ENCODE results near the gene NPEPL1.
"Not testable (repeated sequence)": the region's sequence is repeated elsewhere in the genome, so short reads cannot be mapped to it uniquely, and the experiment has no call there.

NPEPL1 gene, protein sequence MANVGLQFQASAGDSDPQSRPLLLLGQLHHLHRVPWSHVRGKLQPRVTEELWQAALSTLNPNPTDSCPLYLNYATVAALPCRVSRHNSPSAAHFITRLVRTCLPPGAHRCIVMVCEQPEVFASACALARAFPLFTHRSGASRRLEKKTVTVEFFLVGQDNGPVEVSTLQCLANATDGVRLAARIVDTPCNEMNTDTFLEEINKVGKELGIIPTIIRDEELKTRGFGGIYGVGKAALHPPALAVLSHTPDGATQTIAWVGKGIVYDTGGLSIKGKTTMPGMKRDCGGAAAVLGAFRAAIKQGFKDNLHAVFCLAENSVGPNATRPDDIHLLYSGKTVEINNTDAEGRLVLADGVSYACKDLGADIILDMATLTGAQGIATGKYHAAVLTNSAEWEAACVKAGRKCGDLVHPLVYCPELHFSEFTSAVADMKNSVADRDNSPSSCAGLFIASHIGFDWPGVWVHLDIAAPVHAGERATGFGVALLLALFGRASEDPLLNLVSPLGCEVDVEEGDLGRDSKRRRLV

GRCh38 chr20:58692579-58693225 is at the start of gene NPEPL1:
TSS of gene NPEPL1 (plus strand) at chr20:58692800. CDS start at chr20:58692901, 101 bp downstream.
- DNase-seq (ENCODE audit: low read depth, low spot score), result no peak
- H3K27ac ChIP-seq, result peak within 1 kb of the TSS; percentile 32

- not testable (repeated sequence) for H3K27ac ChIP-seq; DNase-seq (ENCODE audit: low read depth, low spot score)
These were observed 49.7 kb upstream of the NPEPL1 start for GRCh38 chr20:58642896-58643295.

DNA sequence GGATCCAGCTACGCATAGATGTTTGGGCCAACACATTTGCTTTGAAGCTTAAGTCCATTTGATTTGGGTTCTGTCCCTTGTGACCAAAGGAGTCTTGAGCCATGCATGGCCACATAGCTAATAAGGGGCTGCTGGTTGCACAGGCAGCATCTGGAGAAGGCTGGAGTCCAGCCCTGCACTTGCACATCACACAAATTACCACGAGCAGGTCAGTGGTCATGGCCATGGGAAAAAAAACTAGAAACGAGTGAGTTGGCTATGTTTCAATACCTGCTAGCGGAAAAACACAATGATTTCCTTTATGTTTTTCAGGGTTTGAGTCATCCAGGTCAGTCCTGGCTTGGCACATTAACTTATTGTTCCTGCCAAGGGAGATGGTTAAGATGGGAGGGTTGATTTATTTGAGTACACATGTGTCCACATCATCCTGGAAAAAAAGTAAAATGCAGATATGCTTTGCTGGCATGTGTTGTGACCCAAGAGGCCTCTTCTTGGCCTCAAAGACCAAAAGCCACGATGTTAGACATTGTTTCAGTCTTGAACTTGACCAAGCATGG is 47.1 kb upstream of the NPEPL1 start:
- peak; percentile 80 for DNase-seq (ENCODE audit: low read depth, low spot score)
- no peak overlapping the region for H3K27ac ChIP-seq

GRCh38 chr20:58646257-58646656 is 46.3 kb upstream of the NPEPL1 start:
- DNase-seq (ENCODE audit: low read depth, low spot score), result no peak

GRCh38 chr20:58646703-58647102 is 45.9 kb upstream of the NPEPL1 start:
- H3K27ac ChIP-seq, result no peak overlapping the region
- DNase-seq (ENCODE audit: low read depth, low spot score), result no peak

More at GRCh38 chr20:58646257-58646656, 46.3 kb upstream of the NPEPL1 start:
- no peak overlapping the region for H3K27ac ChIP-seq

DNA sequence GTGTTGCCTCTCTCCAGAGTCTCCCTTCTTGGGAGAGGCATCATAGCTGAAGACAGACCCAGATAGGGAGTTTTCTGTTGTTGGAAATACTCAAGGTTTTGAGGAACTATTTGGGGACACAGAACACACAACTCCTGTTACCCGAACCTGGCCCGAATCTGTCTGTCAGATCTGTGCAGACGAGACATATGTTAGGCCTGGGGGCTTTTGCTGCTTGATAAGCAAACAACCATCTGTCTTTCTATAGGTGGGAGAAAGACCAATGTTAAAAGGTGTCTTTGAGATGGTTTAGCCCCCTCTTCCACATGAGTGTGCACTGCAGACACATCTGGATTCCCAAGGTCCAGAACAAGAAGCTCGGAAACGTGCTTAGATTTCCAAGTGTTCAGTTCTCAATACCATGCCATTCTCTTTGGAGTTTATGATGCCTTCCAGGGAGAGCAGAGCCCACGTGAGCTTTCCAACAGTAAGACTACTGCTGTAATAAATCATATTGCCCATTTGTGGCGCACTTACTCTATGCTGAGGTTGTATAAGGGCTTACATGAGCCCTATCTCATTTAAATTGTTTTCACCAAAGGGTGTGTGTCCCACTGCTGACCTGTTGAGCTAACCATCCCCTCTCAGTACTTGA is 45.3 kb upstream of the NPEPL1 start:
- no peak overlapping the region for H3K27ac ChIP-seq
- no peak for DNase-seq (ENCODE audit: low read depth, low spot score)

- DNase-seq (ENCODE audit: low read depth, low spot score), result no peak
These were observed 44.7 kb upstream of the NPEPL1 start for GRCh38 chr20:58647796-58648501.

DNA sequence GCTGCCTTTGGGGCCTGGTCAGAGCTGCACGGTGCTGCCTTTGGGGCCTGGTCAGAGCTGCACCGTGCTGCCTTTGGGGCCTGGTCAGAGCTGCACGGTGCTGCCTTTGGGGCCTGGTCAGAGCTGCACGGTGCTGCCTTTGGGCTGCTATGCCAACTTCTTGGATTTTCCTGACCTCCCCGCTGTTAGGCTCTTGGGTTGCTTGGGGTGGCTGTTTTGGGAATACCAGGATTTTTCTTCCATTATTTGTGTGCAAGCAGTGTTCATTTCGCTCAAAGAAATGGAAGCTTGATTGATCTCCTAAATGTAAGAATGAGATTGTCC is 44.1 kb upstream of the NPEPL1 start:
- not testable (repeated sequence) for H3K27ac ChIP-seq; DNase-seq (ENCODE audit: low read depth, low spot score)

More at GRCh38 chr20:58647796-58648501, 44.7 kb upstream of the NPEPL1 start:
- H3K27ac ChIP-seq, result no peak overlapping the region

DNA sequence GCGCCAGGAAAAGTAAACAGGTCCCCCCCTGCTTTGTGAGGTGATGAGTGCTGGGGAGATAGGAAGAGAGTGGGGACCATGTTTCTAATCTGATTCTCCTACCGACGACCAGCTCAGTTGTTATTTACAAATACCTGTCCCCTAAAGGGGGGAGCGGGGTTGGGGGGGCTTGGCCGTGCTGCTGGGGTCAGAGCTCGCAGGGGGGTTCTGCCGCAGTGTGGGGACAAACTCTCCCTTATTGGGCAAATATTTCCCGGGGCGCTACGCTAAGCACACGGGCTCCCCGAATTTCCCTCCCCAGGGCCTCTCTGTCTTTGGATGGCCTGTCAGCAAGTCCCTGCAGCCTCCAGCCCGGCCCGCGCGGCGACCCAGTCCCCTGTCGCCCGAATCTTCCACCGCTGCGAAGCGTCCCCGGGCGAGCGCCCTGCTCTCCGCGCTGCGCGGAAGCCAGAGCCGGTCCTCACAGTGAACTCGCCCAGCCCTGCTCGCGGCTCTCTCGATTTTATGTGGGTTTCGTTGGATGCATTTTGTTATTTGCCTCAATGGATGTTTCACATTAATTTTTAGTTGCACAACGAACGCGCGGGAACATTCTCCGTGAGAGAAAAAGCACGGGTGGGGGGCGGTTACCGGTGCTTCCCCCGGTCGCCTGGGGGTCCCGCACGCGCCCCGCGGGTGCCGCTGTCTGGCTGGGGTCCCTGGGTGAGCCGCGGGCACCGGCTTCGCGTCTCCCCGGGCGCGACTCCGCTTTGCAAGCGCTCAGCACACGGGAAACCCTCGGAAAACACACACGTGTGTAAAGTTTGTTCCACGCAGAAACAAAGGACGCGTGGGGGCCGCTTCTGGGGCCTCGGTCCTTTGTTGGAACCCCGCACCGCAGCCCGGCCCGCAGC is 43.1 kb upstream of the NPEPL1 start:
- no peak overlapping the region for H3K27ac ChIP-seq
- no peak for DNase-seq (ENCODE audit: low read depth, low spot score)

DNA sequence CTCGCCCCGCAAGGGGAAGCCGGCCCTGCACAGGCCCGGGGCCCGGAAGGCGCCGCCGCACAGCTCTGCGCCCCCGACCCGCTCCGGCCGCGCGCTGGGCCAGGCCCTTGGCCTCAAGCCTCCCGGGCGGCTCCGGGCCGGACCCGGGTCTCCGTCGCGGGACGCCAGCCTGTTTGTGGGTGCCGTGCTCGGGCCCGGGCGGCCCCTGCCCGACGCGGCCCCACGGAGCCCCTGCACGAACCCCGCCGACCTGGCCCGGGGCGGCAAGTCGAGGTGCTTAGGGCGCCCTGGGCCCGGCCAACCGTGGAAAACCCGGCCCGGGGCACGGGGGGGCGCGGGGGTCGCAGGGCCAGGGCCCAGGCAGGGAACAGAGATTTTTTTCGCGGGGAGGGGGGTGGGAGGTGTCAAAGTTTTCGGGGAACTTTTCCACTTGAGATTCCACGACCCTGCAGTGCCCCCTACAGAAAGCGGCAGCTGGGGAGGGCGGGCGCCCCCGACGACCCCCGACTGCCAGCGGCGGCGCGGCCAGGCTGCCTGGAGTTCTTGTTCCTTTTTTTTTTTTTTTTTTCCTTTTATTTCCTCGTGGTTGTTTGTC is 42.3 kb upstream of the NPEPL1 start:
- H3K27ac ChIP-seq, result peak overlapping the region; percentile 87
- no peak for DNase-seq (ENCODE audit: low read depth, low spot score)

DNA sequence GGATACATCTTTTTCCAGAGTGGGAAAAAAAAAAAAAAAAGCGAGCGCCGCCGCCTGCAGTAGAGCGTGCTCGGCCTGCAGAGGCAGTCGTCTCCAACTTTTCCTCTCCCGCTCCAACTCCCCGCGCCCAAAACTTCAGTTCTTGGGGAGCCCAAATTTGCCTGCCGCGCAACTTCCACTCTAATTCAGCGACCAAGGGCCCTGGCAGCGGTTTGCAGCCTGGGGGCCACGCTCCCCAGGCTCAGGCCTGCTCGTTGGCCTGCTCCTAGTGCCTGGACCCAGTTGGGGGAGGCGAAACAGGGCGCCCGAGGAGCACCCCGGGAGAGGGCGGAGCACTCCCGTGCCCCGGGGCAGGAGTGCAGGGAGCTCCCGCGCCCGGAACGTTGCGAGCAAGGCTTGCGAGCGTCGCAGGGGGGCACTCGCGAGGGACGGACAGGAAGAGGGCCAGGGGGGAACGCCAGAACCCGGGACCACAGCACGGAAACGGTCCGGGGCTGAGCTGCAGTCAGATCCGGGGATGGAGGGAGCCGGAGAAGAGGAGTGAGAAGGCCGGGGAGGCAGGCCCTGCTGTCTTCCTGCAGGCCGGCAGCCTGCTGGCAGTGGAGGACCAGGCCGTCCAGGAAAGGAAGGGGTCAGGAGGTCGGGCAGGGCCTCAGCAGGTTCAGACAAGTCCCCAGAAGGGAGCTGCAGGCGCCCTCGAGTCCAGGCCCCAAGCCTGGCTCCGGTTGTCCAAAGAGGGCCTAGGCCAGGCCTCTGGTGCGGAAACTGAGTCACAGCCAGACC is 41.6 kb upstream of the NPEPL1 start, which contains the start of gene STX16:
STX16 (plus strand) TSS at position 508 of the 783 bp plus-strand sequence. CDS start 724 bp downstream, outside the sequence.
- DNase-seq (ENCODE audit: low read depth, low spot score), result peak; percentile 79
- H3K27ac ChIP-seq, result peak within 1 kb of the TSS; percentile 87

GRCh38 chr20:58651559-58651945 is 41.0 kb upstream of the NPEPL1 start:
- DNase-seq (ENCODE audit: low read depth, low spot score), result no peak
- H3K27ac ChIP-seq, result peak overlapping the region; percentile 87

DNA sequence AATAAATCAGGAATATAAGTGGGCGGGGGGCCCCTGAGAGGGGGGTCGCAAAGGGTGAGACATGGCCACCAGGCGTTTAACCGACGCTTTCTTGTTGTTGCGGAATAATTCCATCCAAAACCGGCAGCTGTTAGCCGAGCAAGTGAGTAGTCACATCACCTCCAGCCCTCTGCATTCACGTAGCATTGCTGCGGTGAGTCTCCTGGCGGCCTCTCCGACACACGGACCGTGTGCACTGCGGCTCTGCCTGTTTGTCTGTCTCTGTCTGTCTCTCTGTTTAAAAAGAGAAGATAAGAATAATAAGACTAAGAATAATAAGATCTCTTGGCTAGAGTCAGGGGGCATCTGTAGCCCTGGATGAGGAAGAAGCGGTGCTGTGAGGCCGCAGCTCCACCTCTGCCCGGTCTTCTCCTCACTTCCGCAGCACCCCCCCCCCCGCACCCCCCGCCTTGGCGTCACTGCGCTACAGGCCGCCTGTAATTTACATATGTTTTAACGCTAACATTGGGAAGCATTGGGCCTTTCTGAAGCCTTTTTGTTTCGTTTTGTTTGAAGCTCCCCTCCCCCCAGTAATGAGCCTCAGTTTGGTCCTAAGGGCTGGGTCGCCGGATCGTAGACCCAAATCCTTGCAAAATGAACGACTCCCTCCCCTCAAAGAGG is 40.5 kb upstream of the NPEPL1 start:
- no peak for DNase-seq (ENCODE audit: low read depth, low spot score)
- peak overlapping the region; percentile 87 for H3K27ac ChIP-seq

- peak overlapping the region; percentile 87 for H3K27ac ChIP-seq
- no peak for DNase-seq (ENCODE audit: low read depth, low spot score)
These were observed 39.9 kb upstream of the NPEPL1 start for GRCh38 chr20:58652606-58653294.

DNA sequence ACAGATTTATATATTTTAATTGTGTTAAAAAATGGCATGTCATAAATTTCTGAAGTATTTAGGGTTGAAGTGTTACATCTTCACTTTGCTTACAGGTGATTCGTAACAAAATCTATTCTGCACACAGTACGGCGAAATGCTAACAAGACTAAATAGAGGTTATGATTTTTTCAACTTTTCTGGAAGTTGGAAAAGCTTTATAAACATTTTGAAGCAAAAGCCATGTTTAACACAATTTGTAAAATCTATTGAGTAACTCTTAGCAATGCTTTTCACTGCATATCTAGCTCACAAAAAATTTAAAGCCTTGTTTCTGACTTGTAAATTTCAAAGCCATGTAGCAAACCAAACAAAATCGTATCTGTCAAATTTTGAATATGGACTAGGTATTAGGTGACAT is 38.3 kb upstream of the NPEPL1 start:
- DNase-seq (ENCODE audit: low read depth, low spot score), result no peak
- H3K27ac ChIP-seq, result no peak overlapping the region

GRCh38 chr20:58655328-58656107 is 37.1 kb upstream of the NPEPL1 start:
- H3K27ac ChIP-seq, result no peak overlapping the region

More at GRCh38 chr20:58655328-58656107, 37.1 kb upstream of the NPEPL1 start:
- DNase-seq (ENCODE audit: low read depth, low spot score), result no peak
